PFSK-1 (cell line): ENCODE results near the gene OMG.

ENCODE experiments used
- POLR2AphosphoS5 ChIP-seq: IDR thresholded peaks from 2 replicates; pipeline ENCODE4 v1.6.1; 2012; ENCODE audit warnings: low read depth, mild to moderate bottlenecking, control low read depth, low read length, moderate library complexity
- SIN3A ChIP-seq: IDR thresholded peaks from 2 replicates; pipeline ENCODE4 v1.6.1; 2012; ENCODE audit warnings: mild to moderate bottlenecking, low read length, moderate library complexity, borderline replicate concordance; ENCODE audit not compliant: insufficient read depth
- TAF1 ChIP-seq: IDR thresholded peaks from 2 replicates; pipeline ENCODE4 v1.6.1; 2012; ENCODE audit warnings: low read length, control low read depth, borderline replicate concordance; ENCODE audit not compliant: insufficient read depth

GRCh38 chr17:31269578-31269983 lies 27.5 kb downstream of the OMG start:
- TF ChIP-seq POLR2AphosphoS5 = no peak
- no peak for TF ChIP-seq TAF1
- TF ChIP-seq SIN3A = no peak
